Stimulated activated naive B cell treated with anti-CD40 and anti-IgM and Interleukin-4, amounts not matched to agents 10 μg/mL and 1 μg/mL and 100 μg/mL, for 72 hours (primary cell): ENCODE measurements around the gene OTOGL.

Source experiments
- ATAC-seq, 2 donors: fragments of 150-1000 bp; cut with Tn5 transposase; replicated peaks; 2 replicates each; pipeline ENCODE4 v1.10.0; 2021; ENCODE audit warnings: moderate library complexity in 1 of 2
- DNase-seq: peaks from one replicate; pipeline ENCODE4 v3.0.0; 2021
- H3K27ac Mint-ChIP-seq: one replicate; pipeline ENCODE4 v1.8.0; 2022; ENCODE audit warnings: mild to moderate bottlenecking, mixed read lengths
- H3K27me3 Mint-ChIP-seq, 2 donors: one replicate each; pipeline ENCODE4 v1.8.0; 2022; ENCODE audit warnings: mixed read lengths in 2 of 2
- H3K36me3 Mint-ChIP-seq, 2 donors: one replicate each; pipeline ENCODE4 v1.8.0; 2022; ENCODE audit warnings: mixed read lengths in 2 of 2, mild to moderate bottlenecking in 1 of 2
- H3K4me1 Mint-ChIP-seq, 2 donors: one replicate each; pipeline ENCODE4 v1.8.0; 2022; ENCODE audit warnings: mixed read lengths in 2 of 2, mild to moderate bottlenecking in 1 of 2
- H3K4me3 Mint-ChIP-seq, 2 donors: one replicate each; pipeline ENCODE4 v1.8.0; 2022; ENCODE audit warnings: mild to moderate bottlenecking in 2 of 2, mixed read lengths in 2 of 2, moderate library complexity in 1 of 2
- H3K9me3 Mint-ChIP-seq, 2 donors: one replicate each; pipeline ENCODE4 v1.8.0; 2022; ENCODE audit warnings: mixed read lengths in 2 of 2, mild to moderate bottlenecking in 1 of 2

OTOGL gene

GRCh38 chr12:80401191-80401590 lies 301.9 kb downstream of the OTOGL start:
- no peak overlapping the region for H3K27ac Mint-ChIP-seq
- no peak for DNase-seq
- no peak for ATAC-seq
- no peaks in the 10 kb centered on the region for H3K36me3 Mint-ChIP-seq
- no peak overlapping the region for H3K4me3 Mint-ChIP-seq
- peaks cover 0 to 2% of the 10 kb centered on the region in 2 donors for H3K9me3 Mint-ChIP-seq
- no peaks in the 10 kb centered on the region for H3K4me1 Mint-ChIP-seq
- peaks cover 6 to 7% of the 10 kb centered on the region in 2 donors for H3K27me3 Mint-ChIP-seq

GRCh38 chr12:80404629-80405028 lies 305.3 kb downstream of the OTOGL start:
- H3K36me3 Mint-ChIP-seq, result no peaks in the 10 kb centered on the region
- H3K9me3 Mint-ChIP-seq, result peaks cover 0 to under 1% of the 10 kb centered on the region in 2 donors
- ATAC-seq, result no peak
- peaks cover 4 to 7% of the 10 kb centered on the region in 2 donors for H3K27me3 Mint-ChIP-seq
- no peak for DNase-seq
- no peak overlapping the region for H3K4me3 Mint-ChIP-seq
- H3K4me1 Mint-ChIP-seq, result no peaks in the 10 kb centered on the region
- H3K27ac Mint-ChIP-seq, result no peak overlapping the region

GRCh38 chr12:80406253-80406652 lies 306.9 kb downstream of the OTOGL start:
- no peaks in the 10 kb centered on the region for H3K36me3 Mint-ChIP-seq
- no peaks in the 10 kb centered on the region for H3K4me1 Mint-ChIP-seq

GRCh38 chr12:80411787-80412186 lies 312.4 kb downstream of the OTOGL start:
- Mint-ChIP-seq H3K9me3 (no peaks in the 10 kb centered on the region), H3K27ac (no peak overlapping the region)
- no peak for ATAC-seq

More at GRCh38 chr12:80406253-80406652, 306.9 kb downstream of the OTOGL start:
- Mint-ChIP-seq H3K27me3 (no peaks in the 10 kb centered on the region), H3K9me3 (no peaks in the 10 kb centered on the region), H3K4me3 (no peak overlapping the region), H3K27ac (no peak overlapping the region)
- ATAC-seq (no peak), DNase-seq (no peak)

GRCh38 chr12:80412343-80412953 lies 313.1 kb downstream of the OTOGL start:
- H3K4me1 Mint-ChIP-seq, result no peaks in the 10 kb centered on the region
- no peak overlapping the region for H3K27ac Mint-ChIP-seq
- no peaks in the 10 kb centered on the region for H3K36me3 Mint-ChIP-seq
- H3K9me3 Mint-ChIP-seq, result no peaks in the 10 kb centered on the region
- DNase-seq (no peak), ATAC-seq (peak in 1 of 2 donors; percentile 60)
- H3K27me3 Mint-ChIP-seq, result no peaks in the 10 kb centered on the region
- H3K4me3 Mint-ChIP-seq, result no peak overlapping the region

More at GRCh38 chr12:80411787-80412186, 312.4 kb downstream of the OTOGL start:
- Mint-ChIP-seq H3K27me3 (no peaks in the 10 kb centered on the region), H3K4me3 (no peak overlapping the region), H3K4me1 (no peaks in the 10 kb centered on the region), H3K36me3 (no peaks in the 10 kb centered on the region)
- DNase-seq, result no peak

- H3K4me1 Mint-ChIP-seq, result no peaks in the 10 kb centered on the region
- no peaks in the 10 kb centered on the region for H3K27me3 Mint-ChIP-seq
- no peak overlapping the region for H3K4me3 Mint-ChIP-seq
- H3K27ac Mint-ChIP-seq, result no peak overlapping the region
- H3K36me3 Mint-ChIP-seq, result no peaks in the 10 kb centered on the region
- ATAC-seq, result no peak
- no peak for DNase-seq
- no peaks in the 10 kb centered on the region for H3K9me3 Mint-ChIP-seq
Observed at GRCh38 chr12:80413462-80413861, 314.1 kb downstream of the OTOGL start.

GRCh38 chr12:80415466-80415865 lies 316.1 kb downstream of the OTOGL start:
- no peaks in the 10 kb centered on the region for H3K4me1 Mint-ChIP-seq
- no peaks in the 10 kb centered on the region for H3K9me3 Mint-ChIP-seq
- ATAC-seq, result no peak
- no peak overlapping the region for H3K4me3 Mint-ChIP-seq
- no peak for DNase-seq
- H3K27ac Mint-ChIP-seq, result no peak overlapping the region
- H3K36me3 Mint-ChIP-seq, result no peaks in the 10 kb centered on the region
- no peaks in the 10 kb centered on the region for H3K27me3 Mint-ChIP-seq

GRCh38 chr12:80419644-80420043 lies 320.3 kb downstream of the OTOGL start:
- no peaks in the 10 kb centered on the region for H3K9me3 Mint-ChIP-seq
- H3K27ac Mint-ChIP-seq, result no peak overlapping the region
- H3K27me3 Mint-ChIP-seq, result no peaks in the 10 kb centered on the region
- no peak for ATAC-seq
- no peaks in the 10 kb centered on the region for H3K4me1 Mint-ChIP-seq
- H3K36me3 Mint-ChIP-seq, result no peaks in the 10 kb centered on the region
- no peak overlapping the region for H3K4me3 Mint-ChIP-seq
- no peak for DNase-seq

GRCh38 chr12:80420075-80420474 lies 320.7 kb downstream of the OTOGL start:
- no peaks in the 10 kb centered on the region for H3K27me3 Mint-ChIP-seq
- no peaks in the 10 kb centered on the region for H3K4me1 Mint-ChIP-seq
- H3K9me3 Mint-ChIP-seq, result no peaks in the 10 kb centered on the region
- H3K4me3 Mint-ChIP-seq, result no peak overlapping the region
- DNase-seq, result no peak
- H3K27ac Mint-ChIP-seq, result no peak overlapping the region
- no peaks in the 10 kb centered on the region for H3K36me3 Mint-ChIP-seq
- no peak for ATAC-seq

- Mint-ChIP-seq H3K4me3 (no peak overlapping the region), H3K27ac (no peak overlapping the region), H3K36me3 (no peaks in the 10 kb centered on the region), H3K9me3 (no peaks in the 10 kb centered on the region), H3K27me3 (no peaks in the 10 kb centered on the region), H3K4me1 (no peaks in the 10 kb centered on the region)
- ATAC-seq (no peak), DNase-seq (no peak)
Observed at GRCh38 chr12:80422550-80422949, 323.2 kb downstream of the OTOGL start.
